ENCODE data around the gene CRYZL1. TPM values are rescaled to one million over a fixed set of nuclear protein-coding genes. Genes with fewer than 3 reads are reported as not detected.

Gene CRYZL1
- total RNA-seq, 4 donors from 2014 or later: 24.4 to 47.3 (median 33.0) TPM

DNA sequence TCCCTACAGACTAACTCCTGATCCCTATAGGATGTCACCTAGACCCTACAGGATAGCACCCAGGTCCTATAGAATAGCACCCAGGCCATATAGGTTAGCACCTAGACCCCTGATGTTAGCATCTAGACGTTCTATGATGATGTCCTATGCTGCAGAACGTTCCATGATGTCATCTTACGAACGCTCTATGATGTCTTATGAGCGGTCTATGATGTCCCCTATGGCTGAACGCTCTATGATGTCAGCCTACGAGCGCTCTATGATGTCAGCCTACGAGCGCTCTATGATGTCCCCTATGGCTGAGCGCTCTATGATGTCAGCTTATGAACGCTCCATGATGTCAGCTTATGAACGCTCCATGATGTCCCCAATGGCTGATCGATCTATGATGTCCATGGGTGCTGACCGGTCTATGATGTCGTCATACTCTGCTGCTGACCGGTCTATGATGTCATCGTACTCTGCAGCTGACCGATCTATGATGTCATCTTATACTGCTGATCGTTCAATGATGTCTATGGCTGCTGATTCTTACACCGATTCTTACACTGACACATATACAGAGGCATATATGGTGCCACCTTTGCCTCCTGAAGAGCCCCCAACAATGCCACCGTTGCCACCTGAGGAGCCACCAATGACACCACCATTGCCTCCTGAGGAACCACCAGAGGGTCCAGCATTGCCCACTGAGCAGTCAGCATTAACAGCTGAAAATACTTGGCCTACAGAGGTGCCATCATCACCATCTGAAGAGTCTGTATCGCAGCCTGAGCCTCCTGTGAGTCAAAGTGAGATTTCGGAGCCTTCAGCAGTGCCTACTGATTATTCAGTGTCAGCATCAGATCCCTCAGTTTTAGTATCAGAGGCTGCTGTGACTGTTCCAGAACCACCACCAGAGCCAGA, 89.2 kb downstream of the CRYZL1 start:
- WGBS, 2 donors (ENCODE audit: low coverage in 1 of 2): 96 to 97% methylated on average over 15 to 20 of the region's 24 CpGs
- TF ChIP-seq POLR2AphosphoS5 (IDR thresholded peaks at IDR 0.05): peak; percentile 17
- no peak for TF ChIP-seq POLR2A (IDR thresholded peaks at IDR 0.05)
- Histone ChIP-seq H3K27ac (no peak overlapping the region), H3K36me3 (peaks cover 3 to 84% of the 10 kb centered on the region in 2 donors), H3K4me1 (peaks cover 0 to 53% (median 4%) of the 10 kb centered on the region in 3 donors), H3K4me3 (no peak overlapping the region), H3K27me3 (no peaks in the 10 kb centered on the region), H3K9me3 (no peaks in the 10 kb centered on the region)
- no peak for ATAC-seq

DNA sequence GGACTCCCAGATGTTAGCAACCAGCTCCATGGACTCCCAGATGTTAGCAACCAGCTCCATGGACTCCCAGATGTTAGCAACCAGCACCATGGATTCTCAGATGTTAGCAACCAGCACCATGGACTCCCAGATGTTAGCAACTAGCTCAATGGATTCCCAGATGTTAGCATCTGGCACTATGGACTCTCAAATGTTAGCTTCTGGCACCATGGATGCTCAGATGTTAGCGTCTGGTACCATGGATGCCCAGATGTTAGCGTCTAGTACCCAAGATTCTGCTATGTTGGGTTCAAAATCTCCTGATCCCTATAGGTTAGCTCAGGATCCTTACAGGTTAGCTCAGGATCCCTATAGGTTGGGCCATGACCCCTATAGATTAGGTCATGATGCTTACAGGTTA, 89.9 kb downstream of the CRYZL1 start:
- Histone ChIP-seq H3K4me1 (peaks cover 0 to 53% (median 4%) of the 10 kb centered on the region in 3 donors), H3K9me3 (no peaks in the 10 kb centered on the region), H3K4me3 (no peak overlapping the region), H3K27me3 (no peaks in the 10 kb centered on the region), H3K36me3 (peaks cover 3 to 84% of the 10 kb centered on the region in 2 donors), H3K27ac (no peak overlapping the region)
- no peak for ATAC-seq
- WGBS, 2 donors (ENCODE audit: low coverage in 1 of 2): 100% methylated on average over 2 of the region's 2 CpGs; no CpG with 5 or more reads in 1 of the 2 donors
- no peak for TF ChIP-seq EP300 (IDR thresholded peaks at IDR 0.05)
- no peak for TF ChIP-seq POLR2A (IDR thresholded peaks at IDR 0.05)
- no peak for TF ChIP-seq POLR2AphosphoS5 (IDR thresholded peaks at IDR 0.05)
- TF ChIP-seq, protein P1, sequence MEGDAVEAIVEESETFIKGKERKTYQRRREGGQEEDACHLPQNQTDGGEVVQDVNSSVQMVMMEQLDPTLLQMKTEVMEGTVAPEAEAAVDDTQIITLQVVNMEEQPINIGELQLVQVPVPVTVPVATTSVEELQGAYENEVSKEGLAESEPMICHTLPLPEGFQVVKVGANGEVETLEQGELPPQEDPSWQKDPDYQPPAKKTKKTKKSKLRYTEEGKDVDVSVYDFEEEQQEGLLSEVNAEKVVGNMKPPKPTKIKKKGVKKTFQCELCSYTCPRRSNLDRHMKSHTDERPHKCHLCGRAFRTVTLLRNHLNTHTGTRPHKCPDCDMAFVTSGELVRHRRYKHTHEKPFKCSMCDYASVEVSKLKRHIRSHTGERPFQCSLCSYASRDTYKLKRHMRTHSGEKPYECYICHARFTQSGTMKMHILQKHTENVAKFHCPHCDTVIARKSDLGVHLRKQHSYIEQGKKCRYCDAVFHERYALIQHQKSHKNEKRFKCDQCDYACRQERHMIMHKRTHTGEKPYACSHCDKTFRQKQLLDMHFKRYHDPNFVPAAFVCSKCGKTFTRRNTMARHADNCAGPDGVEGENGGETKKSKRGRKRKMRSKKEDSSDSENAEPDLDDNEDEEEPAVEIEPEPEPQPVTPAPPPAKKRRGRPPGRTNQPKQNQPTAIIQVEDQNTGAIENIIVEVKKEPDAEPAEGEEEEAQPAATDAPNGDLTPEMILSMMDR (IDR thresholded peaks at IDR 0.05): no peak

DNA sequence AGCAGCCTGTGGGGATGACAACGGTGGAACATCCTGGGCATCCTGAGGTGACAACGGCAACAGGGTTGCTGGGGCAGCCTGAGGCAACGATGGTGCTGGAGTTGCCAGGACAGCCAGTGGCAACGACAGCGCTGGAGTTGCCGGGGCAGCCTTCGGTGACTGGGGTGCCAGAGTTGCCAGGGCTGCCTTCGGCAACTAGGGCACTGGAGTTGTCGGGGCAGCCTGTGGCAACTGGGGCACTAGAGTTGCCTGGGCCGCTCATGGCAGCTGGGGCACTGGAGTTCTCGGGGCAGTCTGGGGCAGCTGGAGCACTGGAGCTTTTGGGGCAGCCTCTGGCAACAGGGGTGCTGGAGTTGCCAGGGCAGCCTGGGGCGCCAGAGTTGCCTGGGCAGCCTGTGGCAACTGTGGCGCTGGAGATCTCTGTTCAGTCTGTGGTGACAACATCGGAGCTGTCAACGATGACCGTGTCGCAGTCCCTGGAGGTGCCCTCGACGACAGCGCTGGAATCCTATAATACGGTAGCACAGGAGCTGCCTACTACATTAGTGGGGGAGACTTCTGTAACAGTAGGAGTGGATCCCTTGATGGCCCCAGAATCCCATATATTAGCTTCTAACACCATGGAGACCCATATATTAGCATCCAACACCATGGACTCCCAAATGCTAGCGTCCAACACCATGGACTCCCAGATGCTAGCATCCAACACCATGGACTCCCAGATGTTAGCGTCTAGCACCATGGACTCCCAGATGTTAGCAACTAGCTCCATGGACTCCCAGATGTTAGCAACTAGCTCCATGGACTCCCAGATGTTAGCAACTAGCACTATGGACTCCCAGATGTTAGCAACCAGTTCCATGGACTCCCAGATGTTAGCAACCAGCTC, 90.5 kb downstream of the CRYZL1 start:
- H3K36me3 ChIP-seq: peaks cover 3 to 90% of the 10 kb centered on the region in 2 donors
- ATAC-seq: no peak

GRCh38 chr21:33549848-33550771, 91.4 kb downstream of the CRYZL1 start:
- H3K4me1 ChIP-seq: peaks cover 0 to 54% (median 8%) of the 10 kb centered on the region in 3 donors
- no peak overlapping the region for H3K27ac ChIP-seq
- no peak overlapping the region for H3K4me3 ChIP-seq
- peak; percentile 3 for TF ChIP-seq POLR2AphosphoS5 (IDR thresholded peaks at IDR 0.05)
- TF ChIP-seq POLR2A (IDR thresholded peaks at IDR 0.05): no peak
- TF ChIP-seq EP300 (IDR thresholded peaks at IDR 0.05): no peak
- 88 to 95% methylated on average over 8 to 10 of the region's 19 CpGs for WGBS, 2 donors (ENCODE audit: low coverage in 1 of 2)
- H3K9me3 ChIP-seq: no peaks in the 10 kb centered on the region
- peaks cover 3 to 87% of the 10 kb centered on the region in 2 donors for H3K36me3 ChIP-seq
- no peak for ATAC-seq
- no peaks in the 10 kb centered on the region for H3K27me3 ChIP-seq

More for the DNA sequence above, 90.5 kb downstream of the CRYZL1 start:
- WGBS, 2 donors (ENCODE audit: low coverage in 1 of 2): 82 to 100% methylated on average over 4 of the region's 23 CpGs
- Histone ChIP-seq H3K9me3 (no peaks in the 10 kb centered on the region), H3K4me3 (no peak overlapping the region), H3K27ac (no peak overlapping the region), H3K4me1 (peaks cover 0 to 53% (median under 1%) of the 10 kb centered on the region in 3 donors), H3K27me3 (no peaks in the 10 kb centered on the region)
- no peak for TF ChIP-seq POLR2AphosphoS5 (IDR thresholded peaks at IDR 0.05)
- TF ChIP-seq POLR2A (IDR thresholded peaks at IDR 0.05): no peak
- no peak for TF ChIP-seq EP300 (IDR thresholded peaks at IDR 0.05)
- TF ChIP-seq, protein P1 (IDR thresholded peaks at IDR 0.05): no peak

GRCh38 chr21:33546086-33546485, 95.5 kb downstream of the CRYZL1 start:
- Histone ChIP-seq H3K4me3 (no peak overlapping the region), H3K4me1 (peaks cover under 1 to 57% (median 19%) of the 10 kb centered on the region in 3 donors), H3K27me3 (no peaks in the 10 kb centered on the region), H3K36me3 (peaks cover 3 to 47% of the 10 kb centered on the region in 2 donors), H3K27ac (no peak overlapping the region), H3K9me3 (no peaks in the 10 kb centered on the region)
- ATAC-seq: no peak
- WGBS, 2 donors (ENCODE audit: low coverage in 1 of 2): 41 to 62% methylated on average over 3 of the region's 3 CpGs
- TF ChIP-seq POLR2AphosphoS5 (IDR thresholded peaks at IDR 0.05) (no peak), POLR2A (IDR thresholded peaks at IDR 0.05) (no peak), EP300 (IDR thresholded peaks at IDR 0.05) (no peak)
- TF ChIP-seq, protein P1 (IDR thresholded peaks at IDR 0.05): no peak

All from gastroesophageal sphincter (tissue), 4 donors.